Activated CD4-positive, alpha-beta T cell treated with anti-CD3 and anti-CD28 coated beads, Interleukin-2, Interleukin-6, amounts not matched to agents 100 ng/mL and 50 ng/mL, durations not matched to agents 16 hours and 8 hours (primary cell): ENCODE results near the gene RYR2.
A peak's percentile ranks its signal among the peaks of the same experiment; 100 is the strongest.

Source experiments
- DNase-seq: peaks from one replicate; pipeline ENCODE4 v3.0.0-alpha.2; 2020

RYR2 gene

DNA sequence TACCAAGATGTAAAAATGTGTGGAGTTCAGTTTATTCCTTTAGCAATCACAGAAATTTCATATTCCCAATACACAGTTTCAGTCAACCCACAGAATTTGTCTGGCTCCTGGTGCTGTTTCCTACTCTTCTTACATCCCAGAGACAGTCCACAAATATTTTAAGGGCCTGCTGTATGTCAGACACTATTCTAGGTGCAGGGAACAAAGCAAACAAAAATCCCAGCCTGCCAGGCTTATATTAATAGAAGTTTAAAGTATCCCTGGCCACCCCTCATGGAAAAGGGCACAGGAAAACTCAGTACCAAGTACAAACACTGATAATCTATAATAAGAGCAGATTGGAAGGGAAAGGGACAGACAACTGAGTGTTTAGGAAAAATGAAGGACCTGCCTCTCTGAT, 653.9 kb downstream of the RYR2 start:
- no peak for DNase-seq

DNA sequence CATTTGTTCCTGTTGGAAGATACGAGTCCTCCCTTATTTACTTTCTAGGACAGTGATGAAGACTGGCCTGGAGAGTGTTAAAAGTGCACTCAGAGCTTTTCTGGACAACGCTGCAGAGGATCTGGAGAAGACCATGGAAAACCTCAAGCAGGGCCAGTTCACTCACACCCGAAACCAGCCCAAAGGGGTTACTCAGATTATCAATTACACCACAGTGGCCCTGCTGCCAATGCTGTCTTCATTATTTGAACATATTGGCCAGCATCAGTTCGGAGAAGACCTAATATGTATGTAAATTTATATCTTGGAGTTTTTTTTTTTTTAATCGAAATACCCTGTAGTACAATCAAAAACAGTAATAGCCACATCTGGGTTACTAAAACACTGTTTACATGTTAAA, 658.2 kb downstream of the RYR2 start:
- DNase-seq = no peak

DNA sequence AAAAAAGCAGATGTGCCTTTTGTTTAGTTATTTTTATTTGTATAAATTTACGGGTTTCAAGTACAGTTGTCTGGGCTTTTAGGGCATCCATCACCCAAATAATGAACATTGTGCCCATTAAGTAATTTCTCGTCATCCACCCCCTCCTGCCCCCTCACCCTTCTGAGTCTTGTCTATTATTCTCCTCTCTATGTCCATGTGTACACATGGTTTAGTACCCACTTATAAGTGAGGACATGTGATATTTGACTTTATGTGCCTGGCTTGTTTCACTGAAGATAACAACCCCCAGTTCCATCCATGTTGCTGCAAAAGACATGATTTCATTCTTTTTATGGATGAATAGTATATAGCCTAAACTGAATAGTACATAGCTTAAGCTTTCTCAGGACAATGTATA, 659.5 kb downstream of the RYR2 start:
- DNase-seq = no peak

DNA sequence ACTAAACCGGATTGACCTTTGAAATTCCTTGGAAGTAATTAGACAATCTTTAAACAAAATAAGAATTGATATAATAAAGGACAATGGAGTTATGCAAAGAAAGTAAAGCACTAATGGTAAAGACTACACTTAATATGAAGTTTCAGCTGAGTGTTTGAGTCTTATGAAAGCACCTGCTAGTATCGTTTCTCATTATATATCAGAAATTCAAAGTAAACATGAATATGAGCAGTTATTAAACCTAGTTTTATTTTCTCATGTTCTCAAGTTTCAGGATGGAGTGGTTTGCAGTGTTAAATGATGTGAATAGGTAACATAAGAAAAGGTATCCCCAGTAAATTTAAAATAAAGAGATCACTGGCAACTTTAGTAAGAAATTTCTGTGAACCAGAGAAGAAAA, 660.2 kb downstream of the RYR2 start:
- no peak for DNase-seq

DNA sequence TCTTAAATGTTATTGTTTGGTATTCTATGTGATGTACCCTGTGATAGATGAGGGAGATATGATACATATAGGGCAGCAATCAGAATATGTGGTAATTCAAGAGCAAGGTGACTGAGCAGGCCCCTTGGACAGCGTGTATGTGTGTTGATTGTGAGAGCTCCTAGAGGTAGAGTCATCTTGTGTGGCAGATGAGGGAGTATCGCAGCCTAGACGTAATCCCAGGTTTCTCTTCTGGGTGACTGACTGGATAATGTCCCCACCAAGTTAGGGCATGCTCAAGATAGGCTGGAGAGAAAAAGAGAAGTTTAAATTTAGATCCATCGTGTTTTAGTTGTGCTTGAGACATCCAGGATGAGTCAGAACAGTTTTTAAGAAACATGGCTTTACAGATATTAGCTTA, 663.5 kb downstream of the RYR2 start:
- DNase-seq = no peak

GRCh38 chr1:237709355-237709754, 667.4 kb downstream of the RYR2 start:
- no peak for DNase-seq

DNA sequence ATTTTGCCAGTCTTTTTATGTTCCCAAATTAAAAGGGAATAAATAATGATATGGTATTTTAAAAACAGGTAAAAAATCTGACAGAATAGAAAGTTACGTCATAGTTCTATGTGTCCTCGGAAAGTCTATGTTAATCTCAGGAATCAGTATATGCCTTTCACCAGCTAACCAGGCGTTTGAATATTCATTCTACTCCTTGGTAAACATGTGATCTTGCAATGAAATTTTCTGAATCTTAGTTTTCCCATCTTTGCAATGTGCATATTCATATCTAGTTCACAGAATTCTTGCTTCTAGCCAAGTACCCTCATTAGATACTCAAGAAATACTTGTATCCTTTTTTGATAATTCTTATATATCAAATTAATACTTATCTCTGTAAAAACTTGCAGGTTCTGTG, 669.3 kb downstream of the RYR2 start:
- no peak for DNase-seq

GRCh38 chr1:237712082-237712481, 670.1 kb downstream of the RYR2 start:
- no peak for DNase-seq

- DNase-seq = no peak
Measured at GRCh38 chr1:237712586-237713157, 670.7 kb downstream of the RYR2 start.

- DNase-seq = no peak
Measured at GRCh38 chr1:237713916-237714315, 671.9 kb downstream of the RYR2 start.

DNA sequence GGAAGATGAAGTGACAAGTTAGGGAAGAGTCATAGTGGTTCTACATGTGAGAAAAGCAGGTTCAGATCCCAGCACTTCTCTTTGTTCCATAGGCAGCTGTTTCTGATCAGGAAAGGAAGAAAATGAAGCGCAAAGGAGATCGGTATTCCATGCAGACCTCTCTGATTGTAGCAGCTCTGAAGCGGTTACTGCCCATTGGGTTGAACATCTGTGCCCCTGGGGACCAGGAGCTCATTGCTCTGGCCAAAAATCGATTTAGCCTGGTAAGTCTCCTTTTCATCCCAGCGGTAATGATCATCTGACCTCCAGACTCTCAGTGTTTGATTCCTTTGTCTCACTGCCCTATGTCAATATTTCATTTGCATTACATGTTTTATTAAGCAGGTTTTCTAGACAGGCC, 675.1 kb downstream of the RYR2 start:
- no peak for DNase-seq

DNA sequence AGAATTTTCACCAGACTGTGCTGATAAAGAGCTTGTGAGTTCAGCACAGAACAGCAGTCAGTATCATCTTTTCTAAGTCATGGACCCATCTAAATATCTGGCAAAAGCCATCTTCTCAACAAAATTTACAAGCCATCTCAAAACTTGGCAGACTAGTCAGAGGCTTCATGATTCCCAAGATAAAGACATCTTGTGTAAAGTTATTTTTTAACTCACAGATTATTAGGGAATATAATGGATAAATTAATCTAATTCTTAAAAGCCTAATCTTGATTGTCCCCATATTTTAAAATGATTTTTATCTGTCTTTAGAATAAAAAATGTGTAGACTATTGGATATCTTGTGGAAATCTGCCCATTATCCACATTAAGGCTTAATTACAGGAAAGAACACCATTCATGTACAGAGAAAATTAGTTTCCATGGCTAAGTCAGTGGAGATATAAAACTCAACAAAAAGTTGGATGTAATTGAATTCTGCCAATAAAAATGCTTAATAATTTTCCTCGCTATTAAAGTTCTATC, 688.9 kb downstream of the RYR2 start:
- no peak for DNase-seq

DNA sequence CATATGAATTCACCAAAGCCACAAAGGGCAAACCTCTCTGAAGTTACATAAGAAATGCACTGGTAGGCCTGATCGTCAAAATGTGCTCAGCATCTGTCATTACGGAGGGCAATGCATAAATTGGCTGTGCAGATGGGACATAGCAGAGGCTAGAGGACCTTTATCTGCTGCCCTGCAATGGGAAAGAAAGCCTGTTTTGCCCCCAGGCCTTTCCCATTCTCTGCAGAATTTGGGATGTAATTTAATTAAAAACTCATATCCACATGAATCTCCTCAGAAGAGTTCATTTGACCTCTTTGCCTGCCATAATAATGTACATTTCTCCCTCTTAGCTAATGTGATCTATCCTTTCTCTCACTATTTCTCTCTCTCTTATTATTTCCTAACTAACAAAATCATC, 690.7 kb downstream of the RYR2 start:
- DNase-seq = no peak

DNA sequence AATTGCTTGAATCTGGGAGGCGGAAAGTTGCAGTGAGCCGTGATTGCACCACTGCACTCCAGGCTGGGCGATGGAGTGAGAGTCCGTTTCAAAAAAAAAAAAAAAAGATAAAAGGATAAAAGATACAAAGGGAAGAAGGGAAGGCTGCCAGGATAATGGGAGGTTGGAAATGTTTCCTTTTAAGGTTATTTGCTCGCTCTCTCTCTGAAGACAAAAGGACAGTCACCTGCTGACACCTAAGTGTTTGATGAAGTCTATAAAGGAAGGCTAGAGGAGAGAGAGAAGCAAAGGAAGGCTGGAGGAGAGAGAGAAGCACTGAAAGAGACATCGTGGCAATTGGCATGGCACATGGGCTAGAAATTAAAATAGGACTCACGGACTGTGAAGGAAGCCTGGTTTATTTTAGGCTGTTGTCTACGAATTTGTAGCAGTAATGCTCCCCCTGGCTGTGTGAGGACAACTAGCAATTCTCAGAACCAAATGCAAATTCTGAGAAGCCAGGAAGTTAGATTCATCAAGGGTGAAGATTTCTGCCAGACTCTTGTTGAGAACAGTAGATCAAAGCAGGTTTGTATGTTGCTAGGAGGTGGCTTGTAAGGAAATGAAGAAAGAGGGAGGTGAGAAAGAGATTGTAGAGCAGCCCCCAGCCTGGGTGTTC, 694.5 kb downstream of the RYR2 start:
- DNase-seq = peak; percentile 48

DNA sequence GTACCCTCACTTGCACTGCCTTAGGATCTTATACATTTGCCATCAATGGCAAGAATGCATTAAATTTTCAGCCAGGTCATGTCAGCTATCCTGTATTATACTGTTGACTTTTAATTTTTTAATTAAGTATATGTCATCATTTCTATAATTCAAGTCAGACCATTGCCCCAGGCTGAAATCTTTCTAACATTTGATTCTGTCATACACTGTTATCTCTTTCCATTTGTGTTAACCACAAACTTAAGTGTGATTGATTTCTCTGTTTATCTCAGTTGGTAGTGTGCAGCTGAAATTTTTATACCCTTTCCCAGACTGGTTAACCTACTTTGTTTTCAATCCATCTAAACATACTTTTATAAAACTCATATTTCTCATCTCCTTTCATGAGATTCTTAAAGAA, 695.5 kb downstream of the RYR2 start:
- DNase-seq = no peak

DNA sequence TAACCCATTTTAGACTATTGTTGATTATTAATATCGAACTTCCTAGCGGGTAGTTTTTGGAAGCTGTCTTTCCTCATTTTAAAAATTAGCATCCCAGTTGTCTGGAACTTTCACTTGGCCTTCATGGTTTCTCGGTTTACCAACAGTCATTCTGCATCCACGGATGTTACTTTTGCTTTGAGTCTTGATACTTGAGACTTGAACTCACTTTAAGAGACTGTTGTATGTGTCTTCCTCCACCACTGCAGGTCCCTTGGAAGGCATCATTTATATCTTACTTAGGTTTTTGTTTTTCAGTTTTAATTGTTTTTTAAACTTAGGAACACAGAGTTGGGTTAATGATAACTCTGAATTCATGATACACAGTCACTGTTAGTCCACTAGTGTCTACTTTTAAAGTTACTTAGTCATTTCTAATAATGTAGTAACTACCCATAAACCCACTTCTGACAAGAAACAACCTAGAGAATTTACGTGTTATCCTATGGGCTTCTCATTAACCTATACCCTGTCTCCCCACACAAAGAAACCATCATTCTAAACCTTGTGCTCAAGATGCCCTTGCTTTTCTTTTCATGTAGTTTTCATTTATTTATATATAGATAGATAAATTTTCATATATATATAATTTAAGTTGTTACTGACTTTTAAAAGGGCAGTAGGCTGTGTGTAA, 696.1 kb downstream of the RYR2 start:
- DNase-seq = no peak

GRCh38 chr1:237740846-237741245, 698.9 kb downstream of the RYR2 start:
- no peak for DNase-seq

DNA sequence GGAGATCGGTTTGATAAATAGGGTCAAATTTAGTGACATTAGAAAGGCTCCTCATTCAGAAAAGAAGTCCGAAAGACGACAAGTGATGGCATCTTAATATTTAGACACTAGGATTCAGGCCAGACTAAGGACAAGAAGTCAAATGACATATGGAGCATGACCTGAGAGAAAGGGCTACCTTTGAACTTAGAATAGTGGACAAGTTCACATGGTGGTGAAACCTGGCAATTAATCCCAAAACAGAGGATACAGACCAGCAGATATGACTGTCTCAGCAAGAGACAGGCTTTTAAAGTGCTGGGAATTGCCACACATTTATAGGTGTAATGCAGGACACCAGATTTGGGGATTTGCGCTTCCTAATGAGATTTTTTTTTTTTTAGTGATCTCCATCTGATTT, 703.6 kb downstream of the RYR2 start:
- no peak for DNase-seq

DNA sequence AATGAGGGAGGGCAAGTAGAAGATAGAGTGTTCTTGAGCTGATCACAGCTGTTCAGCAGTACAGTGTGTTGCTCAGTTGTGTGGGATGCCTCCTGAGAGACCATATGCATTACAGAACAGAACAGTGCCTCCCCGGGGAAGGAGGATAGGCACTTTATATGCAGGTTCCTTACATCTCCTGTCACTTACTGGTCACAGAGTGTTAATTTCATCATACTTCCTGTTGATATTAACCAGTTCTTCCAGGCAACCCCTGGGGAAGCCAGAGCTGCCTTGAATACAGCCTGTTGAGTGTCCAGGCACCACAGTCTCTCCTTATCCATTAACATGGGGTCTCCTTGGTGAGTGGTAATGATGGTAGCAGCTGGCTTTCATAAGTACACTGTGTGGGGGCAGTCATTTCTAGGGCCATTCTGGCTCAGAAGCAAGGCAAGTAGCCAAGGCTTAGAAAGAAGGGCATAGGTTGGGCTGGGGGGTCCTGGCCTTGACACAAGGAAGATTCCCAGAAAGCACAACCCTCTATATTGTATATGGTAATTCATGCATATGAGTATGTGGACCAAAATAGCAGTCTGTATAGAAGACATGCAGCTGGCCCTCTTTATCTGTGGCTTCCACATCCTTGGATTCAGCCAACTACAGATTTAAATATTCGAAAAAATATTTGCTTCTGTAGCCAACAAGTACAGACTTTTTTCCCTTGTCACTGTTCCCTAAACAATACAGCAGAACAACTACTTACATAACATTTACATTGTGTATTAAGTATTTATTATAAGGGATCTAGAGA, 706.4 kb downstream of the RYR2 start:
- DNase-seq = no peak

DNA sequence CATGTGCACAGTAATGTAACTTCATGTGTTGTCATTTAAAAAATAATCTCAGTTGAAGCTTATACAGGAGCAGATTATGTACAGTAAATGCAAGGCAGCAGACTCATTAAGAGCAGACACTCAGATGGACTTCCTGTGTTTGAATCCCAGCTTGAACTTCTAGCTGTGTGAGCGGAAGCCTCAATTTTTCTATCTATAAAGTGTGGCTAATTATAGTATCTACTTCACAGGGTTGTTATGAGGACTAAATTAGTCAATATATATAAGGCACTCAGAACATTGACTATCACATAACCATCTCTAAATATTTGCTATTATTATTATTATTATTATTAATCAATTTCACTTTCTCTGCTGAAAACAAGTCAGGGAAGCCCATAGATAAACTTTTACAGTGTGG, 707.1 kb downstream of the RYR2 start:
- no peak for DNase-seq

DNA sequence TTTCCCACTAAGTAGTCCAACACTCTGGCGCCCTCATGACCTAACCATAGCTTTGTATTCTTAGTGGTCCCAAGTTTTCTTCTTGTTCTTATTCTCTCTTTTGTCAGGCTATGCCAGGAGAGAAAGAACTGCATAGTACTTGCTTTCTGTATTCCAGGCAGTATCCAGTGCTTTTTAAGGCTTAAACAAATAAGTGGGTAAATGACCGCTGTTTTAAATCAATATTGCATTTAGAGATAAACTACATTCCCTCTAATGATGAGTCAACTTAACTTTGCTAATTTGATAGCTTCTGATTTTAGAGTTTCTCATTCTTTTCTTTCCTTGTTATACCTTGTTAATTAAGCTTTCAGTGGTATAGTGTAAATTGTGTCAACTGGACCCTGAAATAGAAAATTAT, 709.1 kb downstream of the RYR2 start:
- DNase-seq = no peak

DNA sequence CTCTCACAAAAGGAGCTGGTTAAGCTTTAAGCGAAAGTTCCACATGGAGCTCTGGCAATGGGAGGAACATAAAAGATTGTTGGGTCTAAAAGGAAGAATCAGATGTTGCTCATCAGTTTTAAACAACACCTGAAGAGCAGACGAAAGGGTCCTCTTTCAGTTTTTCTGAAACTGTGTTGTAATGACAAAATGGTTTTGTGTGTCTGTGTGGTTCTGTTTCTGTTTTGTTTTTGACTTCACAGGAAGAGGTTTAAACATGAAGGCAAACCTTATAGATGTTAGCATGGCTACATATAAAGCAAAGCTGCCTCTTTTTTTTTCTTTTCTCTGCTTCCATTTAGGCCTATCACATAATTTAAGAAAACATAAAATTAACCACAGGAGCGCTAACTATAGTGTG, 712.6 kb downstream of the RYR2 start:
- no peak for DNase-seq

GRCh38 chr1:237756304-237756967, 714.5 kb downstream of the RYR2 start:
- no peak for DNase-seq
